GM18498 (cell line): Measurements from ENCODE around the gene RAB2B.

ENCODE experiments used
- ATAC-seq: cut with Tn5 transposase; IDR thresholded peaks from one replicate; pipeline ENCODE4 v1.9.1; 2021; ENCODE audit warnings: mild to moderate bottlenecking, moderate library complexity; ENCODE audit not compliant: unreplicated experiment

The RAB2B gene

GRCh38 chr14:21476925-21477681 lies at the start of gene RAB2B, which contains the start of gene TOX4:
TSS of gene RAB2B (minus strand) at chr14:21476959. CDS start at chr14:21476872, 87 bp downstream.
TSS of gene TOX4 (plus strand) at chr14:21477195. CDS start at chr14:21477279, 84 bp downstream.
- peak; percentile 99 for ATAC-seq

GRCh38 chr14:21525962-21526671 lies 49.4 kb upstream of the RAB2B start, which contains the start of gene SALL2:
TSS of gene SALL2 (minus strand) at chr14:21526346. CDS start at chr14:21526127, 219 bp downstream.
- peak; percentile 59 for ATAC-seq

- no peak for ATAC-seq
These were observed 48.8 kb upstream of the RAB2B start for GRCh38 chr14:21525571-21525961.

- no peak for ATAC-seq
These were observed 48.1 kb upstream of the RAB2B start for GRCh38 chr14:21524575-21525490.

- ATAC-seq: no peak
These were observed 46.4 kb upstream of the RAB2B start for GRCh38 chr14:21523203-21523602.

GRCh38 chr14:21521501-21521900 lies 44.7 kb upstream of the RAB2B start:
- ATAC-seq: no peak

GRCh38 chr14:21520767-21521166 lies 44.0 kb upstream of the RAB2B start:
- ATAC-seq: no peak

GRCh38 chr14:21518725-21519124 lies 42.0 kb upstream of the RAB2B start:
- no peak for ATAC-seq

- ATAC-seq: no peak
These were observed 37.6 kb upstream of the RAB2B start for GRCh38 chr14:21514341-21514740.

- ATAC-seq: peak; percentile 97
These were observed 34.2 kb upstream of the RAB2B start, which contains the start of gene METTL3 for GRCh38 chr14:21510735-21511657. TSS of gene METTL3 (minus strand) at chr14:21511340. CDS start at chr14:21511223, 117 bp downstream.

GRCh38 chr14:21509432-21510143 lies 32.8 kb upstream of the RAB2B start:
- no peak for ATAC-seq

- ATAC-seq: no peak
These were observed 29.8 kb upstream of the RAB2B start for GRCh38 chr14:21506557-21506956.

GRCh38 chr14:21505012-21505553 lies 28.3 kb upstream of the RAB2B start:
- ATAC-seq: peak; percentile 79

- ATAC-seq: no peak
These were observed 26.6 kb upstream of the RAB2B start for GRCh38 chr14:21503376-21503775.

GRCh38 chr14:21501568-21501967 lies 24.8 kb upstream of the RAB2B start:
- no peak for ATAC-seq

- peak; percentile 49 for ATAC-seq
These were observed 22.1 kb upstream of the RAB2B start for GRCh38 chr14:21498540-21499526.

- no peak for ATAC-seq
These were observed 19.7 kb upstream of the RAB2B start for GRCh38 chr14:21496453-21496852.
